ENCODE data around the gene LGR5.

Gene LGR5

GRCh38 chr12:71439613-71440344 is at the start of gene LGR5:
Gene LGR5, plus strand, starts transcription at chr12:71439798. Its CDS starts 283 bp downstream, at chr12:71440081.
- DNase-seq = no peak

- peak in 1 of 2 donors; percentile 13 for DNase-seq
Measured at GRCh38 chr12:71392521-71393145, 47.0 kb upstream of the LGR5 start.

GRCh38 chr12:71393625-71394024 is 46.0 kb upstream of the LGR5 start:
- DNase-seq = no peak

DNA sequence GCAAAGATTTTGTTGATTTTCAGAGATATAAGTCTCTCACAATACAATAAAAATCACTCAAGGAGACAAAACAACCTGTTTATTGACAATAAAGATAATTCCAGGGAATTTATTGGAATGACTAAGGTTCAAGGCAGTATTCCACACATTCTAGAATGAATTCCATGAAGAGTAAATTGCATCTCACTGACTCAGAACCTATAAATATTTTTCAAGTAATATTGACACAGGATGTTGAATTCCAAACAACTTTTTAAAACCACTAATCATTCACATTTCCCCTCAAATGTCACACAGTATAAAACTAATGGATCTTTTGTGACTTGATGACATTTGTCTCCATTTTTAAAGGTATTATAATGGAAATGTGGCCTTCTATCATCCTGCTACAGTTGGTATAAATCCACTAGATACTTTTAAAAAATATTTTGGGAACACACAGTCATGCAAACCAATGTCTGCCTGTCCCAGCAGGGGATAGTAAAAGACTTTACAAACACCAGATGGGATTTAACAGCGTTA is 42.1 kb upstream of the LGR5 start:
- DNase-seq = no peak

GRCh38 chr12:71399197-71399596 is 40.4 kb upstream of the LGR5 start:
- DNase-seq = no peak

GRCh38 chr12:71400481-71400880 is 39.1 kb upstream of the LGR5 start:
- no peak for DNase-seq

DNA sequence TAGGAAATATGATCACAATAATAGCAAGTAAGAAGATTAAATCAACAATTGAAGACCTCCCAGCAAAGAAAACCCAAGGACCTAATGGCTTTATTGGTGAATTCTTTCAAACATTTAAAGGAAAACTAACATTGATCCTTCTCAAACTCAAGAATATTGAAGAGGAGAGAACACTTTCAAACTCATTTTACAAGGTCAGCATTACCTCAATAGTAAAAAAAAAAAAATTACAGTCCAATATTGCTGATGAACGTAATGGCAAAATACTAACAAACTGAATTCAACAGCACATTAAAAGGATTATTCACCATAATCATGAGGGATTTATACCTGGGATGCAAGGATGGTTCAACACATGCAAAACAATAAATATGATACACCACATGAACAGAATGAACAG is 33.7 kb upstream of the LGR5 start:
- DNase-seq = no peak

- DNase-seq = no peak
Measured at GRCh38 chr12:71407732-71408131, 31.9 kb upstream of the LGR5 start.

GRCh38 chr12:71410844-71411243 is 28.8 kb upstream of the LGR5 start:
- no peak for DNase-seq

DNA sequence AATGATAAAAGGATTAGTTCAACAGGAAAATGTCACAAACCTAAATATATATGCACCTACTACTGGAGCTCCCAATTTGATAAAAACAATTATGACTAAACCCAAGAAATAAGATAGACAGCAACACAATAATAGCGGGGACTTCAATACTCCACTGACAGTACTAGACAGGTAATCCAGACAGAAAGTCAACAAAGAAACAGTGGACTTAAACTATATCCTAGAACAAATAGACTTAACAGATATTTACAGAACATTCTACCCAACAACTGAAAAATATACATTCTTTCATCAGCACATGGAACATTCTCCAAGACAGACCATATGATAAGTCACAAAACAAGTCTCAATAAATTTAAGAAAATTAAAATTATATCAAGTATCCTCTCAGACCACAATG is 28.0 kb upstream of the LGR5 start:
- DNase-seq = no peak

DNA sequence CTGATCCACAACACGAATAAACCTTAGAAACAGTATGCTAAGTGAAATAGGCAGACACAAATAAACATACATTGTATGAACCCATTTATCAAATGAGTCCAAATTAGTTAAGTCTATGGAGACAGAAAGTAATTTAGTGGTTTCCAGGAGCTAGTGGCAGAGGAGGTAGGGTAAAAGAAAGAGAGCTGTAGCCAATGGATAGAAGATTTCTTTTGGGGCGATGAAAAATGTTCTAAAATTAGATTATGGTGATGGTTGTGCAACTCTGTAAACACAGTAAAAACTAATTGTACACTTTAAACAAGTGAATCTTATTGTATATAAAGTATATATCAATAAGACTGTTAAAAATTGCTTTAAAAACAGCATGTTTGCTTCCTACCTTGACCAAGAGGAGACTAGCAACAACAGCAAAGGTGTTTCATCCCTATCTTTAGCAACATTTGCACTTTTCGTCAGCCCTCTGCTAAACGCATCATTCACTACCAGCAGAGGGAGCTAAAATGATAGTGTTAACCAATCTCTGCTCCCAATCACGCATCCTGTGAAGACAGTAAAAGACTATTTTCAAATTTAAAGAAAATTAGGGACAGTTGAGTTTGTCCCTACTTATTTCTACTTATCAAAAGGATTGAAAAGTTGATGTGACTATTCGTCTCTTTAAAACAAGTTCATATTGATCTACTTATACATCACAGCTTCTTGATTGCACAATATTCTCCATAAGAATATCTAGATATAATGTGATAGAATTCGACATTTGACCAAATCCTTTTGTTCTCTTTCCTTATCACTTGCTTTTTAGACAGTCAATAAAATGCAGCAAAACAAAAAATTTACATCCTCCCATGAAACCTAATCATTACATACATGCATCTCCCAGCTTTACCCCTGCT is 24.0 kb upstream of the LGR5 start:
- DNase-seq = peak in 1 of 2 donors; percentile 53

DNA sequence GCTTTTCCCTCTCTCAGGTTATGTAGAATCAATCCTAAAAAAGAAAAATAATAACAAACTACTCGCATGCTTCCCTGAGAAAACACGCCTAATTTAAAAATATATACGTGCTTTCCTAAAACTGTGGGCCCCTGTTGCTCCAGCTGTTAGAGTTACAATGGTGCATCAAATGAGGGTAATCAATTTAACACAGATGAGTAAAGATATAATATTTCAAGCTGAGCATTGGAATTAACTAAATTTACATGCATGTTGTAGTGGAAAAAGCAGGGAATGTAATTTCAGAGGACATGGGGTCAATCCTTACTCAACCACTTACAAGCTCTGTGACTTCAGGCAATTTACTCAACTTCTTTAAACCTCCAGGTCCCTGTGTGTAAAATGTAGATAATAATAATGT is 22.4 kb upstream of the LGR5 start:
- no peak for DNase-seq

DNA sequence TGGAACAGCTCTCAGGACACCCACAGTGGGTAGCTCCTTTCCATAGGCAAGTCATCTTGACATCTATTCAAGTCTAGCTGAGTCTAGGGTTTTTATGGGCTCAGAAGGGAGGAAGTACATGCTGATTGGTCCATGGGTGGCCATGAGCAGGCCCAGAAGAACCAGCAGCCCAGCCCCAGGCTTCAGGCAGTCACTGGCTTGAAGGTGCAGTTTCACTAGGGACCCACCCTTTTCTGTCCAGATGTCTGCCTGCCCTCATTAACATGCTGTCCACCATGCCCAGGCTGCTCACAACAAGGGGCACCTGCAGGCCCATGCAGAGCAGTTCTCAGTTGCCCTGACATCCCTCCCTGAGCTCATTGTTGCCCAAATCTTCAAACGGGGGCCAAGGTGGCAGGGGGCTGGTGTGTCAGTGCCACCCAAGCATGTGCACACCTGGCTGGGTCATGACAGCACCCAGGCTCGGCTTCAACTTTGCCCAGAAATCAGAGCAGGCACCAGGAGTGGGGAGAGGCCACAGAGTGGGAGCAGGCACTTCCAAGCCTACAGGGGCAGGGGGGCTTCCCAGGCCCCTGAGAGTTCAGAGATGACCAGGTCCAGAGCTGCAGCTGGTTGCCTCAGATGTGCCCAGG is 18.7 kb upstream of the LGR5 start:
- DNase-seq = no peak

GRCh38 chr12:71425568-71426299 is 13.9 kb upstream of the LGR5 start:
- DNase-seq = no peak

GRCh38 chr12:71426300-71427047 is 13.1 kb upstream of the LGR5 start:
- DNase-seq = no peak

GRCh38 chr12:71430756-71431155 is 8.8 kb upstream of the LGR5 start:
- no peak for DNase-seq

GRCh38 chr12:71431991-71432390 is 7.6 kb upstream of the LGR5 start:
- no peak for DNase-seq

- DNase-seq = no peak
Measured at GRCh38 chr12:71432936-71433335, 6.7 kb upstream of the LGR5 start.

DNA sequence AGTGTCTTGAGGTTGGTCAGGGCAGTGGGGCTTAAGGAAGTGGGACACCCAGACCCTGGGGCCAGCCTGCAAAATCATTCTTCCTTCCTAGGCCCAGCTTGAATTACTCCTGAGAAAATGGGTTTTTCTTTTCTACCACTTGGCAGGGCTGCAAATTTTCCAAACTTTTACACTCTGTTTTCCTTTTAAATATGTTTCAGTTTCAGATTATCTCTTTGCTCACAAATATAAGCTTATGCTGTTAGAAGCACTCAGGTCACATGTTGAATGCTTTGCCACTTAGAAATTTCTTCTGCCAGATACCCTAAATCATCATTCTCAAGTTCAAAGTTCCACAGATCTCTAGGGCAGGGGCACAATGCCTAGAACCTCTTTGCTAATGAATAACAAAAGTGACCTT is 2.9 kb upstream of the LGR5 start:
- no peak for DNase-seq

- DNase-seq = no peak
Measured at GRCh38 chr12:71438670-71439361, 782 bp upstream of the LGR5 start.

- no peak for DNase-seq
Measured at GRCh38 chr12:71439362-71439612, 311 bp upstream of the LGR5 start.

Measured in CD4-positive, alpha-beta T cell treated with Interleukin-1 beta for 1 hour (primary cell).